Measurements from ENCODE around the gene ATP9B.

GRCh38 chr18:79367480-79367879 is 298.3 kb downstream of the ATP9B start:
- TF ChIP-seq POLR2A (IDR thresholded peaks at IDR 0.05) (no peak), CTCF (IDR thresholded peaks at IDR 0.05) (no peak), POLR2AphosphoS5 (IDR thresholded peaks at IDR 0.05) (no peak)

Data from sigmoid colon (tissue), 4 donors.